C4-2B (cell line): ENCODE data around the gene BORCS6.
"Not testable (repeated sequence)": the region's sequence is repeated elsewhere in the genome, so short reads cannot be mapped to it uniquely, and the experiment has no call there.

Experiments used
- H3K27ac ChIP-seq: fragments of 450-650 bp; 2 replicates; pipeline ENCODE4 v1.5.1; 2017
- CTCF ChIP-seq: fragments of 450-650 bp; conservative IDR thresholded peaks from 2 replicates; pipeline ENCODE4 v1.5.1; 2017; ENCODE audit warnings: mild to moderate bottlenecking
- ZFX ChIP-seq: fragments of 450-650 bp; IDR thresholded peaks from 2 replicates; pipeline ENCODE4 v1.6.1; 2017

BORCS6 gene

GRCh38 chr17:8173871-8174322, 16.1 kb downstream of the BORCS6 start:
- H3K27ac ChIP-seq, result peak overlapping the region; percentile 88
- no peak for TF ChIP-seq ZFX

- no peak for TF ChIP-seq ZFX
- no peak for TF ChIP-seq CTCF
- peak overlapping the region; percentile 88; the same call in 1 of the 2 replicates for H3K27ac ChIP-seq
Measured at GRCh38 chr17:8173056-8173870, 16.7 kb downstream of the BORCS6 start.

GRCh38 chr17:8170186-8170585, 19.8 kb downstream of the BORCS6 start:
- H3K27ac ChIP-seq, result not testable (repeated sequence)

- TF ChIP-seq CTCF, result no peak
- TF ChIP-seq ZFX, result no peak
- H3K27ac ChIP-seq, result no peak overlapping the region
Measured at GRCh38 chr17:8167526-8167925, 22.5 kb downstream of the BORCS6 start.

GRCh38 chr17:8166731-8167130, 23.2 kb downstream of the BORCS6 start:
- TF ChIP-seq CTCF (no peak), ZFX (no peak)
- no peak overlapping the region for H3K27ac ChIP-seq

GRCh38 chr17:8164815-8165131, 25.2 kb downstream of the BORCS6 start:
- H3K27ac ChIP-seq, result no peak overlapping the region
- TF ChIP-seq ZFX (no peak), CTCF (no peak)

GRCh38 chr17:8163978-8164814, 25.8 kb downstream of the BORCS6 start:
- peak overlapping the region; percentile 99 for H3K27ac ChIP-seq
- TF ChIP-seq CTCF (no peak), ZFX (no peak)

GRCh38 chr17:8162997-8163977, 26.7 kb downstream of the BORCS6 start:
- TF ChIP-seq ZFX (no peak), CTCF (no peak)

More at GRCh38 chr17:8162997-8163977, 26.7 kb downstream of the BORCS6 start:
- H3K27ac ChIP-seq, result peak overlapping the region; percentile 99
